Pulmonary artery endothelial cell (primary cell): Measurements from ENCODE around the gene LRRC9. TPM values are rescaled to one million over a fixed set of nuclear protein-coding genes. Genes with fewer than 3 reads are reported as not detected.
"Not testable (repeated sequence)": the region's sequence is repeated elsewhere in the genome, so short reads cannot be mapped to it uniquely, and the experiment has no call there.

Experiments
- DNase-seq: peaks from one replicate; pipeline ENCODE4 v3.0.0-alpha.2; 2011; ENCODE audit warnings: low read depth, low spot score
- total RNA-seq: library from RNA; depleted of rRNA; stranded (reverse); fragments of >200 nt; gene quantifications from 2 replicates; pipeline ENCODE4 v1.2.3, GENCODE V29; 2014

The LRRC9 gene
- total RNA-seq, 1 donor from 2014 or later, result not detected

DNA sequence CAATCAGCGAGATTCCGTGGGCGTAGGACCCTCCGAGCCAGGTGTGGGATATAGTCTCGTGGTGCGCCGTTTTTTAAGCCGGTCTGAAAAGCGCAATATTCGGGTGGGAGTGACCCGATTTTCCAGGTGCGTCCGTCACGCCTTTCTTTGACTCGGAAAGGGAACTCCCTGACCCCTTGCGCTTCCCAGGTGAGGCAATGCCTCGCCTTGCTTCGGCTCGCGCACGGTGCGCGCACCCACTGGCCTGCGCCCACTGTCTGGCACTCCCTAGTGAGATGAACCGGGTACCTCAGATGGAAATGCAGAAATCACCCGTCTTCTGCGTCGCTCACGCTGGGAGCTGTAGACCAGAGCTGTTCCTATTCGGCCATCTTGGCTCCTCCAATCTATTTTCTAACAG lies 32.2 kb downstream of the LRRC9 start:
- DNase-seq, result not testable (repeated sequence)

DNA sequence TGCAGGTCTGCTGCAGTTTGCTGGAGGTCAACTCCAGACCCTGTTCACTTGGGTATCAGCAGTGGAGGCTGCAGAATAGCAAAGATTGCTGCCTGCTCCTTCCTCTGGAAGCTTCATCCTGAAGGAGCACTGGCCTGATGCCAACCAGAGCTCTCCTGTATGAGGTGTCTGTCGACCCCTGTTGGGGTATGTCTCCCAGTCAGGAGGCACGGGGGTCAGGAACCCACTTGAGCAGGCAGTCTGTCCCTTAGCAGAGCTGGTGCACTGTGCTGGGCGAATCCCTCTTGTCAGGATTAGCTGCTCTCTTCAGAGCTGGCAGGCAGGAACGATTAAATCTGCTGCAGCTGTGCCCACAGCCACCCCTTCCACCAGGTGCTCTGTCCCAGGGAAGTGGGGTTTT lies 37.9 kb downstream of the LRRC9 start:
- DNase-seq, result not testable (repeated sequence)

DNA sequence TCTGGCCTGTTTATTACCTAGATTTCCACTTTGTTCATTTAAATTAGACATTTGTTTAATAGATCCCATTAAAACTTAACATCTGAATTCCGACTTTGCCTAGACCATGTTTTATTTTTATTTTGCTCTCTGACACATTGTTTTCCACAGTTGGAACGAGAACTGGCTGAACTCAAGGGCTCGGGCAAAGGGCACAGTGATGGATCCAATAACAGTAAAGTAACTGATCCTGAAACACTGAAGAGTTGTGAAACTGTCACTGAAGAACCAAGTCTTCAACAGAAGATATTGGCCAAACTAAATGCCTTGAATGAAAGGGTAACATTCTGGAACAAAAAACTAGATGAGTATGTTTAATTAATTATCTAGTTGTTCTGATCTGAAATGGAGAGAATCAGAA lies 39.7 kb downstream of the LRRC9 start:
- DNase-seq, result no peak

DNA sequence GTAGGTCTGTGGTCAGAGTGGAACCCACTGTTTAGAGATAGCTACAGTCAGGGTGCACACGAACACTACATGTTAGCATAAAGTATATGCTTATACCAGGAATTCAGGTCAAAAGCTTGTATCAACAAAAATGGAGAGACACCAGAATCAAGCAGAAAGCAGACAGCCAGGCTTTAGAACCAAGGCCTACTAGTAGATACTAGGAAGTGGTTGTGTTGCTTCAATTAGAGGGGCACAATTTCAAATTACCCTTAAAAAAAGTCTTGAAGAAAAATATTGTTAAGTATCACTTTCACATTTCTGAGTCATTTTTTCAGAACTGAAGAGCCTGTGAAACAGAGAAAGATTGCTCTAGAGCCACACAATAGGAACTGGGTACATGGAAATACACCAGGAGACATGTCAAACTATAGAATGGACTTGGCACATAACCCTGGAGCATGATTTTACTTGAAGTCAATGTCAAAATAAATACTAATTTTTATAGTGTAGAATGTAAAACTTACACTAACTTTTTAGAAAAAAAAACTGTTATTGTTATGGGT lies 41.6 kb downstream of the LRRC9 start:
- no peak for DNase-seq

DNA sequence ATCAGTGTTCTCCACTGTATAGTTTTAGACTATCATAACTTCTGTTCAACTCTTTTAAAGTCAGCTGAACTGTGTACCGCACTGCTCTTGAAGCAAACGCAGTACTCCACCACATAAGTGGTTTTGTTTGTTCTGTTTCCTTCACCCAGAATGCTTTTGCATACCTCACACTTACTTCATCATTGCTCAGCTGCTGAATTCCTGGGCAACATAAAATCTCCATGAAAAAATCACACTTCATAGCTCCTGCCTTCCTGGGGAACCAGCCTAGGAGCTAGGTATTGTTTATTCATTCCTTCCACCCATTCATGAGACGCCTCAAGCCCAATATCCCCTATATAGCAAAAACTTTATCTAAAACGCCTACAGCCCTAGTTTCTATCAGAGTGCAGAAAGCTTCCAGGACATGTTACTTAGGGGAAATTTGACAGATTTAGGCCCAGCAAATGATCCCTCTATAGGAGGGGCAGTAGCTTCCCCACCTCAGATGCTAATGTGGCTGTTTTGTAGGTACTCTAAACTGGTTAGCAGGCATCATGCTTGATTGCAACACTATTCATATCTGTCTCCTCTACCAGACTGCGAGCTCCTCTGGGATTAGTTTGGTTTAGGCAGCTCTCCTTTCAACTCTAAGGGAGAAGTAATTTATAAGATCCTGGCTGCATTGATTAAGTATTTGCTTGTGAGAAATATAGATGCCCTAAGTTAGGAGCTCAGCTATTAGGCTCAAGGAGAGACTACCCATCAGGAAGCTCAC lies 44.5 kb downstream of the LRRC9 start:
- DNase-seq, result no peak

DNA sequence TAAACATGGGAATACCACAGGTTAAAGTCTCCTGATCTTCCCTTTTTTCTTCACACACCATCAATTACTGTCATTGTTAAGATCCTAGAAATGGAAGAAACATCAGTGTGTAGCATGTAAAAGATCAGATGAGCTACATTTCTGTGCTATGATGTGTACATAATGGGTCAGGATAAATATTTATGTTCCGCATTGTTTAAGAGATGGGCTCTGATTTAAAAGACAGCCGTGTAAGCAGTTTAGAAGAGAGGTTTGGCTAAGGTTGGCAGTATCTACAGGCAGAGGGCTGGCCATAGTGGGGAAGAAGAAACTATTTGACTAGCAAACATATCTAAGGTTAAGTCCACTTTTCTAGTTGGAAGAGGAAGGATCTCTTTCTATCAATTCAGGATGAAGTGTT lies 49.4 kb downstream of the LRRC9 start:
- DNase-seq, result no peak

DNA sequence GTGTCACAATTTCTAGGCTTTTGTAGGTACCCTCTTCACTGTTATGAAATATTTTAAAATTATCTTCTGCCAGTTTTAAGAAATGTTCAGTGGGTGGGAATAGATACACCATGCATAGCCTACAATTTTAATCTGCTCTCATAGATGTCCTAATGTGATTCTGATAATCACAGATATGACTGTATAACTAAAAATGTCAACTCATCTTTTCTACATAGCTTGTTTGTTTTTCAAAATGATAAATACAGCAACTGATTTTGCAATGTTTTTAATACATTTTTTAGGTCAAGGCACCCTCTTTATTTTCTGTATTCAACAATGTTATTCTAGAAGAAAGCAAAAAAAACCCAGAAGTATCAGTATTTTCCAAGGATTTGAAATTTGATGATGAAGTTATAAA lies 61.6 kb downstream of the LRRC9 start:
- no peak for DNase-seq

DNA sequence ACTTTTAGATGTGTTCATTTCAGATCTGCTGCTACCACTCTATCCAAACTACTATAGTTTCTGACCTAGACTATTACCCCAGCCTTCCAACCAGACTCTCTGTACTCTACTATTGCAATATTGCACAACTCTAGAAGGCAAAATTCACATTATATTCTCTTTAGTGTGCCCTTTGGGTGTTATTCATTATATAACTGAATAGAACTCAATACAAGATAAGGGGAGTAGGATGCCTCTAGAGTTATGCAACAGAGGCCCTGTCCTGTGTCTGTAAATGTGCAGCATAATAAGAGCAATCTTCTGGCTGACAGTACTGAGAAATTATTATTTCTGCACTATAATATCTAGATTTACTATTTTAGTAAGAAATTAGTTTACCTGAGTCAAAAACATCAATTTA lies 63.1 kb downstream of the LRRC9 start:
- DNase-seq, result no peak

DNA sequence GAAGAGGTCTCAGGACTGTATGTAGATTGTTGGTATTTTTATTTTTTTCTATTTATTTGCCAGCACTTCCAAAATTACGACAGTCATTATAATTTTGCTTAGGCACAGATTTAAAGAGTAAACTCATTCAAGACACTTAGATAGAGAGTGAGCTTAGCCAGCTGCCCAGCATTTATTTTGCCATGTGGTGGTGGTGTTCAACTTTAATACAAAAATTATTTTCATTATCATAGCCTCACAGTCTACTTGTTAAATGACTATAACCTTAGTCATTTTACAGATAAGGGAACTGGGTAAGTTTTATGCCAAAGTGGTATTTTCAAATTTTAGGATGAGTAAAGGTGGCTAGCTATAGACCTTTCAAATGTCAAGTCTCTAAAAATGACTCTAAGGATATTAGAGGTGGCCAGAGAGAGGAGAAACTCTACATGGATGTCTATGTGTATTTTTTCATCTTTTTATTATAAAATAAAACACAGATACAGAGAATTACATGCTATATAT lies 66.7 kb downstream of the LRRC9 start:
- DNase-seq, result no peak

DNA sequence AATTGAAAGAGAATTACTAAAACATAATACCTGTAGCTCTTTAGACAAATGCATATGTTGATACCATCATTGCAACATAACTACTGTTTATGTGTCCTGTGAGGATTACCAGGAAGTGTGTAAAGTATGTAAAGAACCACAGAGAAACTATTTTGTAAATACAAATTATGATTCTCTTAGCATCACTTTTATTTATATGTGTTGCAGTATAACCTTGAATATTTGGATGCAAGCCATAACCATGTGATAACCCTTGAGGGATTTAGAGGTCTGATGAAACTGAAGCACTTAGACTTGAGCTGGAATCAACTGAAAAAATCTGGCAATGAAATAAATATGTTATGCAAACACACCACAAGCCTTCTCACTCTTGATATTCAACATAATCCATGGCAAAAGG lies 77.5 kb downstream of the LRRC9 start:
- DNase-seq, result no peak

DNA sequence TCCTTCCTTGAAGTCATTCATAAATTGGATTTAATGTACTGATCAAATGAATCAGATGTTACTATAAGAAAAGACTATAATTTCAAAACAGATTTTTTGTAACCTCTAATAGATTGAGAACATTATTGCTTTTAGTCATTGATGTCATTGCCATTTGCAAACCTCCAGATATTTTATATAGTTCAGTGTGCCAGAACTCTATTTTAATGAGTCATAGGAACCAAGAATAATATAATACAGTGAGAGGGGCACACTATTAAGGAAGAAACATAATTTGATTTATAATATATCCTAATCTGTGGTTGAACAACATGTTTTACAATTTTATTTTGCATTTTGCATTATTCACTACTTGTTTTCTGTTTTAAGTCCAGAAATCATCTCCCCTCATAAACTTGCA lies 78.0 kb downstream of the LRRC9 start:
- DNase-seq, result no peak

DNA sequence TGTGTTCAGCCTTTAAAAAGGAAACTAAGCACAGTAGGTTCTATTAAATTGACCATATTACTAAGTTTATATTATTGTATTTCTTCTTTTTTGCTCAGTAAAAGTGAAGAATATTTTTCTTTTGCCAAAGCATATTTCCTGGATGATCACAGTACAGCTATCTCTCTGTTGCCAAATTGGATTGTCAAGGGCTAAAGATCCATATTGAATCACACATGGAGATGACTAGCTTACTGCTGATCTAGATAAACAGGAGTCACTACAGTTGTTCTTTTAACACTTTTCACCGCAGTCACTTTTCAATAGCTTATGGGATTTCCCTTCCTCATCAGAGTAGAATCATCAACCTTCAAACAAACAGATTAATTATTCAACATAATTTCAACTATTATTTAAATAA lies 78.6 kb downstream of the LRRC9 start:
- DNase-seq, result no peak

DNA sequence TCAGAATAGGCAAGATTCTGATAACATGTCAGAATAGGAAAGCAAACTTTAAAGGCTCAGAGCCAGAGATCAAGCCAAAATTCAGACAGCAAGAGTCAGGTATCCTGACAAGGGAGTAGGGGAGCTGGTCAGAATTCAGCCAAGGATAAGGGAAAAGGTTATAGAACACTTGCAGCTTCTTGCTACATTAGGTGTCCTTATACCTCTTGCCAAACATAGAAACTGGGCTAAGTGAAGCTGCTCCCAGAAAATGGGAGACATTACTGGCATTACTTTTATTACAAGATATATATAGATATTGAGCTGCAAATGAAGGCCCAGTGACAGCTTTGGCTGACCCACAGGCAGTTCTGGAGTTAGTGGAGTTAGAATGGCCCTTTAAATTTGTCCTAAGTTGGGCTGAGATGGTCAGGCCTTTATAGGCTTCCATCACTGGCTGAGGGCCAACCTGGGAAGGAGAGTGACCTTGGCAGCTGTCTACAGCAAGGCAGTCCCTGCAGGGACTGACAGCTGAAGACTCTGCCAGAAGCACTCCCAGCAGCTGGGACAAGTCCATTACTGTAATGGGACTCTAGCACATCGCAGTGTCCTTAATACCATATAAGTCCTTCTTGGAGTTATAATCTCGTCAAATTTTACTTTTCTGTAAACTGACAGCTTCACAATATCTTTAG lies 83.0 kb downstream of the LRRC9 start:
- no peak for DNase-seq

DNA sequence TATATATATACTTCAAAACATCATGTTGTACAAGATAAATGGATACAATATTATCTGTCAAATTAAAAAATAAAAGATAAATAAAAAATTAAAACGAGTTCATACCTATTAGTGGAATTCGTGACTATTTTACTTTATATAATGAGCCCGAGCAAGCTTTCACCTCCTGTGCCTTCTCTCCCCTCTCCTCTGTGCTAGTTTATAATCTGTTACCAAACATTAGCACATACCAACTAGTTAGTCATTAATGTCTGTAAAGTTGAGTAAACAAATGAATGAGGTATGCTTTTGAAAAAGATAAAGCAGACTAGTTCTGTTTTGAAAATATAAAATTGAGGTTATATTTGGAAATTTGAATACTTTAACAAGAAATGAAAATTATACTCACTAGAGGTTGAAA lies 84.0 kb downstream of the LRRC9 start:
- DNase-seq, result no peak

DNA sequence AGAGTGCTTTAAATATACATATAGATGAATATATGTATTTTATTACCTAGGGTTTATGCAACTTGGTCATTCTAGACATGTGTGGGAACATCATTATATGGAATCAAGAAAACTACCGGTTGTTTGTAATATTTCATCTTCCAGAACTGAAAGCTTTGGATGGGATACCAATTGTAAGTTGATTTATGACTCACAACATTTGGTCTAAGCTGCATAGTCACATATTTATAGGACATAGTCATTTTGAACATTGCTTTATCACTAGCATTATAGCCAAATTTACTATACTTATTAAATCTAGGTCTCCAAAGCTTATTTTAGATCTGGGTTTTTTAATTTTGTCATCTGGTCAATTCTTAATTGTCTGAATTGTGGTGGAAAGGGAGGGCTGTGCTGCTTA lies 88.1 kb downstream of the LRRC9 start:
- no peak for DNase-seq

DNA sequence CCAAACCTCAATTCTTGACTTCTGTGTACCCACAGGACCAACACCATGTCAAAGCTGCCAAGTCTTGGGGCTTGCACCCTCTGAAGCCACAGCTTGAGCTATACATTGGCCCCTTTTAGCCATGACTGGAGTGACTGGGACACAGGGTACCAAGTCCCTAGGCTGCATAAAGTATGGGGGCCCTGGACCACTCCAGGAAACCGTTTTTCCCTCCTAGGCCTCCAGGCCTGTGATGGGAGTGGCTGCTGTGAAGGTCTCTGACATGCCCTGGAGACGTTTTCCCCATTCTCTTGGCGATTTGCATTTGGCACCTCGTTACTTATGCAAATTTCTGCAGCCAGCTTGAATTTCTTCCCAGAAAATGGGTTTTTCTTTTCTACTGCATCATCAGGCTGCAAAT lies 90.3 kb downstream of the LRRC9 start:
- not testable (repeated sequence) for DNase-seq

DNA sequence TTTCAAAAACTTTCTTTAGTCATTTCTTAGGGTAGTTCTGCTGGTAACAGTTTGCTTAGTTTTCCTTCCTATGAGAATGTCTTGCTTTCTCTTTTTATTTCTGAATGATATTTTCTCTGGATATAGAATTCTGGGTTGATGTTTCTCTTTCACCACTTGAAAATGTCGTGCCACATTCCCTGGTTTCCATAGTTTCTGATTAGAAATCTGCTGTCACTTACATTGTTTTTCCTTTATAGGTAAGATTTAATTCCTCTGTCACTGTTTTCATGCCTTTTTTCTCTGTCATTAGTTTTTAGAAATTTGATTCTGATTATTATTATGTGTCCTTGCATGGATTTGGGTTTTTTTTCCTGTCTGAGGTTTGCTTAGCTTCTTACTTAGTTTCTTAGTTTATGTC lies 94.5 kb downstream of the LRRC9 start:
- no peak for DNase-seq

DNA sequence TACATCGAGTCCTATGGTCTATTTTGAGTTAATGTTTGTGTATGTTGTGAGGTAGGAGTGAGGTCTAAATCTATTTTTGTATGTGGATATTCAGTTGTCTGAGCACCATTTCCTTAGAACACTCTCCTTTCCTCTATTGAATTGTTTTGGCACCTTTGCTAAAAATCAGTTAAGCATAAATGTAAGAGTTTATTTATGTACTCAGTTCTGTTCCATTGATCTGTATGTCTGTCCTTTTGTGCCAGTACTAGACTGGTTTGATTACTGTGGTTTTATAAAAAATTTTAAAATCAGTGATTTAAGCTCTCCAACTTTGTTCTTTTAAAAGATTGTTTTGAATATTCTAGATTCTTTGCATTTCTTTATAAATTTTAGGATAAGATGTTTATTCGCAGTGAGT lies 101.7 kb downstream of the LRRC9 start:
- no peak for DNase-seq

DNA sequence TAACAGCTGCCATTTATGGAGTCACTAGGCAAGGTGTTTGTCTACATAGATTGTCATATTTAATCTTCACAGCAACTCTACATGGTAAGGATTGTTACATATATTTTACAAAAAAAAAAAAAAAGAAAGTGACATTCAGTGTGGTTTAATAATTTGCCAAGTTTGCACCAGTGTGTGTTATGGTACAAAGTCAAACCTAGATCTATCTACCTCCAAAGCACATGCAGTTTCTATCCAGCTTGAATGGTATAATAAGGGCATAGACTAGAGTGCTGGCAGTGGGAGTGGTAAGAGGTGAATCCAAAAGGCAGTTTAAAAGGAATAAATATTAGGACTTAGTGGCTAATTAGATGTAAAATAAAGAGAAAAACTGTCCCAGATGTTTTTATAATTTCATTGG lies 105.6 kb downstream of the LRRC9 start:
- DNase-seq, result no peak

DNA sequence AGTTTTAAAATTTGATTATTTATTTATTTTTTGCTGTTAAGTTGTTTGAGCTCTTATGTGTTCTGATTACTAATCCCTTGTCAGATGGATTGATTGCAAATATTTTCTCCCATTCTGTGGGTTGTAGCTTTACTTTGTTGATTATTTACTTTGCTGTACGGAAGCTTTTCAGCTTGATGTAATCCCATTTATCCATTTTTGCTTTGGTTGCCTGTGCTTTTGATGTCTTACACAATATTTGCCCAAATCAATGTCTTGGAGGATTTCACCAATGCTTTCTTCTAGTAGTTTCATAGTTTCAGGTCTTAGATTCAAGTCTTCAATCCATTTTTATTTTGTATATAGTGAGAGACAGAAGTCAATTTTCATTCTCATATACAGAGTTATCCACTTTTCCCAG lies 115.2 kb downstream of the LRRC9 start:
- no peak for DNase-seq

DNA sequence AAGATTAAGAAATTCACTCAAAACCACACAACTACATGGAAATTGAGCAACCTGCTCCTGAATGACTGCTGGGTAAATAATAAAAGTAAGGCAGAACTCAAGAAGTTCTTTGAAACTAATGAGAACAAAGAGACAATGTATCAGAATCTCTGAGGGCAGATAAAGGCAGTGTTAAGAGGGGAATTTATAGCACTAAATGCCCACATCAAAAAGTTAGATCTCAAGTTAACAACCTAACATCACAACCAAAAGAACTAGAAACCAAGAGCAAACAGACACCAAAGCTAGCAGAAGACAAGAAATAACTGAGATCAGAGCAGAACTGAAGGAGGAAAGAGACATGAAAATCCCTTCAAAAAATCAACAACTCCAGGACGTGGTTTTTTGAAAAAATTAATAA lies 128.0 kb downstream of the LRRC9 start:
- not testable (repeated sequence) for DNase-seq

DNA sequence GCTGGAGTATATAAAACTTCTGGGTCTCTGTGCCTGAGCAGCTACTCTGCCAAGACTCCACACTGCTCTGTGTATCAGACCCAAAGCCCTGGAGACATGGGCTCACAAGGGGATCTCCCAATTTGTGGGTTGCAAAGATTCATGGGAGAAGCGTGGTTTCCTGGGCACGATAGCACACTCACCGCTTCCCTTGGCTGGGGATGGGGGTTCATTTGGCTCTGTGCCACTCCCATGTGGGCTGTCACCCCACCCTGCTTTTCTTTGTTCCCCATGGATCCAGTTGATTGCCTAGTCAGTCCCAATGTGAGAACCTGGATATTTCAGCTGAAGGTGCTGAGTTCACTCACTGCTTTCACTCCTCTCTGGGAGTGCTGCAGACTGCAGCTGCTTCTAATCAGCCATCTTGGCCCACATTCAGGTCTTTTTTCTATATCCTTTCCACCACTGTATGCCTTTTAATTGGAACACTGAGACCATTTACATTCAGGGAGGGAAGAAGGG lies 131.8 kb downstream of the LRRC9 start:
- no peak for DNase-seq

DNA sequence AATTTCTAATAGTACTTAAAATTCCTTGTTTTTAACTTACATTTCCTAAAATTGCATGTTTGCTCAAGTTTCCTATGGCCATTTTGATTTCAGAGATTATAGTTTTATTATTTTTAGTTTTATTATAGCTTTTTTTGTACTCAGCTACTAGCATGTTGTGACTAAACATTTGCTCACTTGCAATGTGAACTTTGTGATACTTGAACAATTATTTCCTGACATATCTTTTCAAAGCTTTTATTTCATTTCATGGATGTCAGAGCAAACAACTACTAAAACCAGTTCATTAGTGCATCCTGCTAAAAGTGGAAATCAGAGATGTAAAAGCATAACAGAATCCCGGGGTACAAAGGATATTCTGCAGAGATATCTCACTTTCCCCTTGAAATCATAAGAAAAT lies 138.1 kb downstream of the LRRC9 start:
- DNase-seq, result no peak
